ENCODE data around the gene ZKSCAN4.
A peak's percentile ranks its signal among the peaks of the same experiment; 100 is the strongest.

Gene ZKSCAN4

DNA sequence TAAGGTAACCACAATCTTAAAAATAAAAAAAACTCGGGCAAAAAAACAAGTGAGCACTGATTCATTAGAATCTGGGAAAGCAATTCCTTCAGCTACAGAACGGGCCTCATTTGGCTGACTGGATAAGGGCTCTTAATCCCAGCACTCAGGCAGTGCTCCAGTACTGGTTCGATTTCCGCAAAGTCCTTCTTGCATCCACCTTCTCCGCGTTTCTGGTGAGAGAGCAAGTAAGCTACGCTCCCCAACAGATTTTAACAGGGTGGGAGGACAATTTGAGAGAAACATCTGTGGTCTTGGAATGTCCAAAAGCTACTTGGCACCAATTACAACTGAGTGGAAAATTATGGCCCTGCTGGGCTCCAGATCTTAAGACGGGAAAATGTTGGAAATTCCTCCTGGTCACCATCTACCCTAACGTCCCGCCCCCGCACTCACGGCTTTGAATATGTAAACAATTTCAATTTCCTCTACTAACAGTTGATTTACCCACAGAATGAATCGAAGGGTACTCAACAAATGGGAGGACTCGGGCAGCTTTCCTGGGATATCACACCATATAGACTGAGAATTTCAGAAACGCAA, 45.0 kb downstream of the ZKSCAN4 start:
- peak overlapping the region; percentile 32 for H3K27ac ChIP-seq
- TF ChIP-seq CTCF (conservative IDR thresholded peaks at IDR 0.05) = no peak

DNA sequence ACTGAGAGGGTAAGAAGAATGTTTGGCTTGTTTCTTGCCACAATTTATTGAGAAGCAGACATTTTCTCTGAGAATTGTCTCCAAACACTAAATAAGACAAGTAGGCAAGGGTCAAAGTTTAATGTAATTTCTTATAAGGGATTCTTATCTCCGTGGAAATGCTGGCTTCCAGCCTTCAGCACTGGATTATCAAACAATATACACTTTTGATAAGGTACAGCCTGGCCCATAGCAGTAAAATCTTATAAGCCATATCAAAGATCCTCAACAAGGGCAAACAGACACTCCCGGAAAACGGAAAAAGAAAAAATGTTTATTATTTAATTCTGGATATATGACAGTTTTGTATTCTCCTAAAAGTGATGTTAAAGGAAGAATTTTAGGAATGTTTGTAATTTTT, 45.5 kb downstream of the ZKSCAN4 start:
- no peak for TF ChIP-seq CTCF (conservative IDR thresholded peaks at IDR 0.05)

DNA sequence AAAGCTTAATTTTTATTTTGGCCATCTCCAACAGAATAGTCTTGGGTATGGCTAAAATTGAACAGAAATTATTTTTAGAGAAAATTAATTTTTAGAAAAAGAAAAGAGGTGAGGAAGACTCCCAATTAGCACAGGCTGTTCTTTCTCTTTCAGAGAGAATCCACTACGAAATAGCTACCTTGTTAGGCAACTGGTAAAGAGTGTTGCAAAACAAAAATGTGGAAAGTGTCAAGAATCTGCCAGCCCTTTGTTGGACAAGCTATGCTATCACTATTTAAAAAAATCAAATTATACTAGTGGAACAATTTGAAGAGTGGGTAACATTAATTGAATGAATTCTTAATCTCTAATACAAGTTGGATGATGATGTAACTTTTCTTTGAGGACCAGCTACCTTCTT, 46.2 kb downstream of the ZKSCAN4 start:
- no peak for TF ChIP-seq CTCF (conservative IDR thresholded peaks at IDR 0.05)
- H3K27ac ChIP-seq = peak overlapping the region; percentile 32; the same call in 1 of the 2 replicates

More for the DNA sequence above, 45.5 kb downstream of the ZKSCAN4 start:
- peak overlapping the region; percentile 32 for H3K27ac ChIP-seq

GRCh38 chr6:28203201-28203600, 48.9 kb downstream of the ZKSCAN4 start:
- TF ChIP-seq CTCF (conservative IDR thresholded peaks at IDR 0.05) = no peak
- H3K27ac ChIP-seq = no peak overlapping the region

GRCh38 chr6:28200020-28200419, 52.0 kb downstream of the ZKSCAN4 start:
- no peak for TF ChIP-seq CTCF (conservative IDR thresholded peaks at IDR 0.05)
- no peak overlapping the region for H3K27ac ChIP-seq

Measured in VCaP (cell line).